Stimulated activated CD4-positive, alpha-beta T cell treated with anti-CD3 and anti-CD28 coated beads, Interleukin-2, amount 100 ng/mL, for 48 hours (primary cell): ENCODE measurements around the gene DNAJB13.
A peak's percentile ranks its signal among the peaks of the same experiment; 100 is the strongest.

Experiments used
- DNase-seq, 2 donors: peaks; one replicate each; pipeline ENCODE4 v3.0.0-alpha.2; 2020

Gene DNAJB13

GRCh38 chr11:74001822-74002286 lies 51.0 kb downstream of the DNAJB13 start:
- DNase-seq = no peak

DNA sequence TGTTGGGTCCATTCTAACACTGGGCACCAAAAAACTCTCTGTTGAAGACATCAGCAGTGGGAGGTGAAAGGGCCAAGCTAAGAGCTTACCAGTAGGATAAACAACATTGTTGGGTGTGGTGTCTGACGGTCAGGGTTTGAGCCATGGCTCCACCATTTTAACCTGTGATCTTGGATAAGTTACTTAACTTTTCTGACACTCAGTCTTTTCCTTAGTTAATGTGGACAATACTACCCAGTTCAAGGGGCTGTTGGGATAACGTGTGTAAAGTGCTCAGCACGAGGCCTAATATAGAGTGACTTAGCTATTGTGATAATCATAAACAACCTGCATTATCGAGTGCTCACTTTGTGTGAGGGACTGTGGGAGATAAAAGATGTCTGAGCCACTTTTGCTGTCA lies 52.0 kb downstream of the DNAJB13 start:
- no peak for DNase-seq

DNA sequence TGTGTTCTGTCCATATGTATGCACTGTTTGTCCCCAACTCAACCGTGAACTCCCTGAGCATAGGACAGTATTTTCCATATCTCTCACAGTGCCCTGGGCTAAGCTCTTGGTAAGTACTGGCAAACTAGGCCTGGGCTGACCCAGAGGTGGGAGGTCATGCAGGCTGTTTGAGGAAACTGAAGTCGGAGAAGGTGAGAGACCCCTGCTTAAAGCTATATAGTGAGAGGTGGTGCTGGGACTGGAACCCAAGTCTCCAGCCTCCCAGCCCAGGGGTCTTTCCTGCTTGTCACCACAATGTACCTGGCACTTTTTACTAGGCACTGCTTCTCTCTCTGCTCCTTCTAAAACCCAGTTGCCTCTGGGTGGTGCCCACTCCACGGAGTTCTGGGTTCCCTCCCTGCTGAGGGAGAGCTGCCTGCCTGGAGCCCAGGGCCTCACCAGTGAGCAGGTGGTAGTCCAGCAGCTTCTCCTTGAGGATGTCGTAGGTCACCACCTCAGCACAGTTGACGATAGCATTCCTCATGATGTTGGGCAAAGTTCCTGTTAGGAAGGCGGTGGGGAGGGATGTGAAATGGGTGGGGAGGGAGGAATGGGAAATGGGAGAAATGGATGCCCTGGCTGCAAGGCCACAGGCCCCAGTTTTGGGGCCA lies 53.3 kb downstream of the DNAJB13 start:
- no peak for DNase-seq

DNA sequence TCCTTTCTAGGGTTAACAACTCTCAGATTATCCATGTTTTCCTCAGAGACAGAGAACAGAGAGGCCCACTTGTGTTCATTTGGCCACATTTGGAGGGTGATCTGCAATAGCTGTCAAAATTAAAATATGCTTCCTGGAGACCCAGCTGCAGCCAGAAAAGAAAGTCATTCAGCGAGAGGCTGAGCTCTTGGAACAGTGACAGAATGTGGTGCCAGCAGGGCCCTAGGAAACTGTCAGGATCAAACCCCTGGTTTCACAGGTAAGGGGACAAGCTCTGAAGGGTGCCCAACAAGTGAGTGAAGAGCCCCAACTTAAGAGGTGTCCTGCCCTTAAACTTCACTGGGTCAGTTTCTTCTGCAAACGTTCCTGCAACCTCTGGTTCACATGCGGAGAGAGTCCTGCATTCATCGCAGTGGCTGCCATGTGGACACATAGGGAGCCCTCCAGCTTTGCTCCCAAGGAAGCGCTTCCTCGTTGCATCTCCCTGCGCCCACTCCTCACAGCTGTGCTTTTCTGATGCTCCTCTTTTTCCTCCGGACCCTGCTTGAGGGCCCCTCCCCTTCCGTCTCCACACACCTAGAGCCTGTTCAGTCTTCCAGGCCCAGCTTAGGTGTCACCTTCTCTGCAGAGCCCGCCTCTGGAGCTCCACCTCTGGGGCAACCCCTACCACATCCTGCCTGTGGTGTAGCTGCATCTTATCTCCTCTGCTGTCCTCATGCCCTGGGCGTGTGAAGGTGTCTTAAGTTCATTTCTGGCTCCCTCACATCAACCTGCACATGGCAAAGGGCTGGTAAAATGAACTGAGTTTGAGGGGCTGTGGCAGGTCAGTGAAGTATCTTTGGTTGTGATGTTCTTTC lies 54.2 kb downstream of the DNAJB13 start:
- DNase-seq = peak; percentile 59

DNA sequence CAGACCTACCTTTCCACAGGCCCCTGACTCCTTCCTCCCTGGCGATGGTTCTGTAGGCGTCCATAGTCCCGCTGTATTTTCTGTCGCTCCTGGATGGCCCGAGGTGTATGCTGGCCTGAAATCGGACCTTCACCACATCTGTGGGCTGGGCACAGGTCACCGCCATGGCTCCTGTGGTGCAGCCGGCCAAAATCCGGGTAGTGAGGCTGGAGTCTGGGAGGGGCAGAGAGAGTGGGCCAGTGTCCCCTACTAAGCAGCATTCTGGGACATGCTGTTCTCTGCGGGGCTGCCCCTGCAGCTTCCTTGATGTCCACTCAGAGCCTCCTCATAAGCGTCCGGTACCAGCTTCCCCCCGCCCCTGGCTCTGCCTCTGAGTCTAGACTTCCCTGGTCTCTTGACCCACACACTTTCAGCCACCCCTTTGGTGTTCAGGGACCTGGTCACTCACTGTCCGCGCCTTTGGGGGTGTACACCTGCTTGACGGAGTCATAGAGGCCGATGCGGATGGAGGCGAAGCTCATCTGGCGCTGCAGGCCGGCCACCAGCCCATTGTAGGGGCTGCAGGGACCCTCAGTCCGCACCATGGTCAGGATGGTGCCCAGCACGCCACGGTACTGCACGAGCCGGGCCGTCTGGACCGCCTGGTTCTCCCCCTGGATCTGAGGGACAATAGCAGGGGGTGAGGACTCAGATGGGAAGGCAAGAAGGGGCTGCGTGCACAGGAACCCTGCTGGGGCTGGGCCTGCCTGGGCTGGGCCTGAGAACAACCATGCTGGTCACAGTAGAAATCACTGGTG lies 55.1 kb downstream of the DNAJB13 start:
- no peak for DNase-seq

DNA sequence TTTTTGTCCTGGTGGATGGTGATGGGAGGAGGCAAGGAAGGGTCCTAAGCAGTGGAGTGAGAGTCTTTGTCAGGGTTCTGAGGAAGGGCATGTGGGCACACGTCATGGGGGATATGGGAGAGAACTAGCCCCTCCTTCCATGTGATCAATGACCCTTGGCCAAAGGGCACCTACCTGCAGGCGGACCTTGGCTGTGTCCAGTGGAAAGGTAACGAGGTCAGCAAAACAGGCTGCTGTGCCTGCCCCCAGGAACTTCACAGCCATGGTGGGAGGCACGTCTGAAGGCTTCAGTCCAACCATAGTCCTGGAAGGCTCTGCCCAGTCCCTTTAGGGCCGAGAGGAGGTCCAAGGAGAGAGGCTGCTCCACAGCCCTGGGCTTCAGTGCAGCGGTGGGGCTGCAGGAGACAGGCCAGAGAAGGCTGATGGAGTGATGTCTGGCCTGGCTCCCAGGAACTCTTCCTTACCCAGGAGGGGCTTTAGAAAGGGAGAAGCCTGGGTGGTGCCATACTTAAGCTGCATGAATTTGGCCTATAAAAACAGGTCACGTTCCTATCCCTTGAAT lies 56.0 kb downstream of the DNAJB13 start:
- no peak for DNase-seq

DNA sequence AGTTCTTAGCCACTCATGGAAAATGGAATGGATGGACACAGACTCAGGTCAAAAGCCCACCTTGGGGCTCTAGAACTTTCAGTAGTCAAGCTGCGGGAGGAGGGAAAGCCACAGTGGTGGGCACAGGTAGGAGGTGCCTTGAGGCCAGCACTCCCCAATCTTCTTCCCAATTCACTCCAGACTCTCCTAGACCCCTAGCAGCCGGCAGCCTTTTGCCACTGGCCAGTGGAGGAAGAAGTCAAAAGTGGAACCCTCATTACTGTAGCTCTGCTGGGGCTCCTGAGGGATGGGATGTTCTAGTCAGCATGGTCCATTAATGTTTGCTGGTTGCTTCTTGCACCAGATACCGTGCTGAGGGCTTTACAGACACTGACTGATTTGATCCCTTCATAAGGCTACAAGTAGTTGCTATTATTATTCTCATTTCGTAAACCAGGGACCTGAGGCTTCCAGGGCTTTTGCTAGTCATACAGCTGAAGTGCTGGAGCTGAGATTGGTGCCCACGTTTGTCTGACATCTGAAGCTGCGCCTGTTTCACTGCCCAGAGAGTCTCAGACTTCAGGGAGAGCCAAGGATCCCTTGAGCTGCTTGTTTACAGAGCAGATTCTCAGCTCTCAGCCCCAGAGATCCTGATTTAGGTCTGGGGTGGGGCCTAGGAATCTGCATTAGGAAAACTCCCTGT lies 57.0 kb downstream of the DNAJB13 start:
- no peak for DNase-seq

- no peak for DNase-seq
Observed at GRCh38 chr11:74008373-74009229, 57.8 kb downstream of the DNAJB13 start, which contains the start of gene UCP3. Gene UCP3, minus strand, starts transcription at chr11:74009085. Its CDS starts 2,043 bp downstream, at chr11:74007042.

DNA sequence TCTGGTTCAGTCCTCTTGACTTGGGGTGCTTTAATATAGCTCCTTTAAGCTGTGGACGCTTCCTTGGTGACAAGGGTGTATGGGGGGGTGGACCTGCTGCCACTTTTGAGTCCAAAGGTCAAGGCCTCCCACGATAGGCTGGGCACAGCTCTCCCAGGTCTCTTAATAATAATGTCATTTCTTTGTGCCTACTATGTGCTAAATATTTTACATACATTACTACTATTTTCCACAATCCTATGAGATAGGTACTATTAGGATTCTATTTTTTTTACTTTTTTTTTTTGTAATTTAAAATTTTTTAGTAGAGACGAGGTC lies 58.4 kb downstream of the DNAJB13 start:
- DNase-seq = no peak

GRCh38 chr11:74009675-74010305 lies 59.0 kb downstream of the DNAJB13 start:
- DNase-seq = no peak

- no peak for DNase-seq
Observed at GRCh38 chr11:74010306-74011300, 59.8 kb downstream of the DNAJB13 start.

DNA sequence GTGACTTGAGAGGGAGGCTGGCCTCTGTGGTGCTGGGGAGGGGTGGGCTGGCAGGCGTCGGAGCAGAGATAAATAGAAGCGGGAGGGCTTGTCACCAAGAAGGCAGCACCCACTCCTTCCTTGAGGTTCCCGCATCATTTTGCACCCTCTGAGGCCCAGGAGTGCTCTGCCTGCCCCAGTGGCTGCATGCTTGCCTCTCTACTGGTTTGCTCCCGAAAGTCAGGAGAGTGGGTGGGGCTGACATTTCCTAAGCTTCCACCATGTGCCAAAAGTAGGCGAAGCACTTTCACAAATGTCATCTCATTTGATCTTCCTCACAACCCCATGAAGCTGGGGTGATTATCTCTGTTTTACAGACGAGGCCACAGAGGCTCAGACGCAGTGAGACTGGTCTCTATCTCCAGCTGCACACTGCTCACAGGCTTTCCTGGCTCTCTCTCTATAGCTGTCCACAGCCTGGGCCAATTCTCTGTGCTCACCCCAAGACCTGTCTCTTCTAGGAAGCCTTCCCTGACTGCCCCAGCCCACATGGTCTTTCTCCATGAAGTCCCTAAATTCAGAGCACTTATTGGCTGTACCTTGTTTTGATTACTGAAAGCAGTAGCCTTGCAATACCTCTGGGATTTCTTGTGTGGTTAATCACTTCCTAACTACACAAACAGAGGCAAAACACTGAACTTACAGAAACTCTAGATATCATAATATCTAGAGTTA lies 60.7 kb downstream of the DNAJB13 start:
- peak; percentile 44 to 52 for DNase-seq

DNA sequence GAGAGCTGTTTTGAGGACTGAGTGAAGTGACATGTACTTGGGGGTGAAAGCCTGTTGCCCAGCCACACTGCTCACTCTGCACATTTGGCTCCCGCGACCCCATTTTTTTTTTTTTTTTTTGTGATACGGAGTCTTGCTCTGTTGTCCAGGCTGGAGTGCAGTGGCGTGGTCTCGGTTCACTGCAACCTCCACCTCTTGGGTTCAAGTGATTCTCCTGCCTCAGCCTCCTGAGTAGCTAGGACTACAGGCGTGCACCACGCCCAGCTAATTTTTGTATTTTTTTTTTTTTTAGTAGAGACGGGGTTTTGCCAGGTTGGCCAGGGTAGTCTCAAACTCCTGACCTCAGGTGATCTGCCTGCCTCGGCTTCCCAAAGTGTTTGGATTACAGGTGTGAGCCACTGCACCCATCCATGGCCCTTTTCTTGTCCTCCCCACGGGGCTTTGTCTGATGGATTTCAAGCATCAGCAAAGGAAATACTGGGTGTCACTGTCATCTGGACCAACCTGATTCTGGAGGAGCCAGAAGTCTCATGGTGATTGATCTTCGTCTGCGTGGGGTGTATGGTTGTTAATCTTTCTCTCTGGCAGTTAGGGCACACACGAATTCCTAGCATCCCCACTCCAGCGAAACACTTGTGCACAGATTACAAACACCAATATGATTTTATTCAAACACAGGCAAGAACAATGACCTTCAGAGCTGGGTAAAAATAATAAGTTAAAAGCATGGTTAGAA lies 61.4 kb downstream of the DNAJB13 start:
- DNase-seq = no peak

DNA sequence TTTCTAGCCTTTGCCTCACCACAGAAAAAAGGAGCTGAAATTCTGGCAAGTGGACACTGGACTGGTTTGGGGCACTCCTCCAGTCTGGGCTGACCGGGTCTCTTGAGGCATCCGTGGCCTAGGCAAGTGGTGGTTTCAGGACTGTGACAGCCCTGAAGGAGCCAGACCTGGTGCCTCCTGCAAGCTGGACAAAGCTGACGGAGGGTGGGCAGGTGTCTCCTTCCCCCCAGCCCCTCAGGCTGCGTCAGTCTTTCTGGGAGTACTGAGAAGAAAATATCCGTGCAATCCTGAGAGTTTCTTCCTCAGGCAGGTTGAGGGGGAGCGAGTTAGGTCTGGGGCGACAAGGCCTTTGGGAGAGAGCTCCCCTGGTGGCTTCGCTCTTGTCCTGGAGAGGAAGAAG lies 62.3 kb downstream of the DNAJB13 start:
- no peak for DNase-seq

DNA sequence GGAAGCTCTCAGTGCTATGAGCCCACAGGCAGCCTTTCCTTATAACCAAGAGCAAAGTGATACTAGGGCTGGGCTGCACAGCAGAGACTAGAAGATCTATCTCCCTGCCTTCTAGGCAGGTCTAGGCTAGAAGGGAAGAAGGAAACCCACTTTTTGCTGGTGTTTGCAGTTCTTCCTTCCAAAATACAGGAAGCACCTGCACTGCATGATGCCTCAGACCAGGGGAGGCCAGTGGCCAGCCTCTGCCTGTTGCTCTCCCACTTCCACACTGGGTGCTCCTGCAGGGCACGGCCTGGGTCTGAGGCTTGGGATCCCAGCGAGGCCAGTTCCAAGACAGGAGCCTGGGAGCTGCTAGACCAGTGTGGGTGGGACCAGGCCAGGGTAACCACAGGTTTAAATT lies 64.1 kb downstream of the DNAJB13 start:
- DNase-seq = no peak

GRCh38 chr11:74015919-74016684 lies 65.3 kb downstream of the DNAJB13 start:
- DNase-seq = no peak

DNA sequence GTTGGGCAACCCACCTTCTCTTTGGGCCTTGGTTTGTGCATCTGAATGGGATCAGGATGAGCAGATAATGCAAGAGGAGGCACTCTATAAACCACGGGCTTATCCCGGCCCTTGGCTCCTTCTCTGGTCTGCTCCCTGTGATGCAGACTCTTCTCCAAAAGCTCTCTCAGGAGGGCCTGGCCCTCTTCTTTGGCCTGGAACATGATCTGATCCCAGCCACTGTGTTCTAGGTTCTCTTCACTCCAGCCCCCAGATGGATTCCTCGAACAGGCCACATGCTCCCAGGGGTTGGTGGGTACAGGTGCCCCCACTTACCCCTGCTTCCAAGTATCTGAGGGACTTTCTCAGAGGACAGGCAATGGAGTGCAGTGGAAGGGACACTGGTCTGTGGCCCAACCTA lies 66.8 kb downstream of the DNAJB13 start:
- no peak for DNase-seq
